Measurements from ENCODE around the gene COL27A1.

The COL27A1 gene

DNA sequence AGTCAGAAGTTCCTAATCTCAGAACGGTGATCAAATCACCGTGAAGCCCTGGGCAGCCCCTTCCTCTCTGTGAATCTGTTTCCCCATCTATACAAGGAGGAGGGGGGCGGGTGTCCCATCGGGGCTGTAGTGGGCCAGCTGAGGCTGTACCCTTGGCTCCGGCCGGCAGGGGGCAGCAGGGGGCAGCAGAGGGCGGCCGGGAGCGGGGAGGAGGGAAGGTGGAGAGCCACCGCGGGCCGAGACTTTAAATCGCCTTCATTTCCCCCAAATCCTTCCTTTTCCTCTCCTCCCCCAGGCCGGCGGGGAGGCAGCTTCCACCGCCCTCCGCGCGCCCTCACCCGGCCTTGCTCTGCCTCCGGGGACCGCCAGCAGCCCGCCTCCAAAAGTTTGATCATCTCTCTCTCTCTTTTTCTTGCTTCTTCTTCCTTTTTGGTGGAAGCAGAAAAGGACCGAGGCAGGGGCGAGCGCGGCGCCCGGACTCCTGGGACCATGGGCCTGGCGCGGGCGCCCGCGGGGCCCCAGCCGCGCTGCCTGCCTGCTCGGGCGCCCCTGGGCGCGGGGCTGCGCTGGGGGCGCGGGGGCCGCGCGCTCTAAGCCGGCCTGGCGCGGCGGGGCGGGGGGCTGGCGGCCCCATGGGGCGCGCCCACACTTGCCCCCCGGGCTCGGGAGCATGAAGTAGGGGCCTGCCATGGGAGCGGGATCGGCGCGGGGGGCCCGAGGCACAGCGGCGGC lies at the start of gene COL27A1:
TSS of gene COL27A1 (plus strand) at position 275 of the 732 bp plus-strand sequence. CDS start at position 689, 414 bp downstream.
- no peak for DNase-seq

DNA sequence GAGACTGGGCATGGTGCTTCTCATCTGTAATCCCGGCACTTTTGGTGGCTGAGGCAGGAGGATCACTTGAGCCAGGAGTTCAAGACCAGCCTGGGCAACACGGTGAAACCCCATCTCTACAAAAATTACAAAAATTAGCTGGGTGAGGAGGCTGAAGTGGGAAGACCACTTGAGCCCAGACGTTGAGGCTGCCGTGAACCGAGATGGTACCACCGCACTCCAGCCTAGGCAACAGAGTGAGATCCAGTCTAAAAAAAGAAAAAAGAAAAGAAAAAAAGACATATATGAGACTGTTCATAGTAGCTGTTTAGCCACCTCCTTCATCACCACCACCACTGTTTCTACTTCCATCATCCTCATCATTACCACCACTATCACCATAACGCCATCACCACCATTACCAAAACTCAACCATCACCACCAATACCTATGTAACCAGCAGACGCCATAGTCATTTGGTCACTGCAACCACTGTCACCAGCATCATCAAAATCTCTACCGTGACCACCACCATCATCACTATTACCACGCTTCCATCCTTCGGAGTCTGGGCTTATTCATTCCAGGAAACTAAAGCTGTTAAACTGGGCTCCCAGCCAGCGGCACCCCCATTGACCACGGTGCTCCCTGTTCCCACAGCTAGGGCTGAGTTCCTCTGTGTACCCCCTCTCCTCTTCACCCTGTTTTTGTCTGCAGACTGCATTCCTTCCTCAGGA lies 47.9 kb upstream of the COL27A1 start:
- no peak for DNase-seq

DNA sequence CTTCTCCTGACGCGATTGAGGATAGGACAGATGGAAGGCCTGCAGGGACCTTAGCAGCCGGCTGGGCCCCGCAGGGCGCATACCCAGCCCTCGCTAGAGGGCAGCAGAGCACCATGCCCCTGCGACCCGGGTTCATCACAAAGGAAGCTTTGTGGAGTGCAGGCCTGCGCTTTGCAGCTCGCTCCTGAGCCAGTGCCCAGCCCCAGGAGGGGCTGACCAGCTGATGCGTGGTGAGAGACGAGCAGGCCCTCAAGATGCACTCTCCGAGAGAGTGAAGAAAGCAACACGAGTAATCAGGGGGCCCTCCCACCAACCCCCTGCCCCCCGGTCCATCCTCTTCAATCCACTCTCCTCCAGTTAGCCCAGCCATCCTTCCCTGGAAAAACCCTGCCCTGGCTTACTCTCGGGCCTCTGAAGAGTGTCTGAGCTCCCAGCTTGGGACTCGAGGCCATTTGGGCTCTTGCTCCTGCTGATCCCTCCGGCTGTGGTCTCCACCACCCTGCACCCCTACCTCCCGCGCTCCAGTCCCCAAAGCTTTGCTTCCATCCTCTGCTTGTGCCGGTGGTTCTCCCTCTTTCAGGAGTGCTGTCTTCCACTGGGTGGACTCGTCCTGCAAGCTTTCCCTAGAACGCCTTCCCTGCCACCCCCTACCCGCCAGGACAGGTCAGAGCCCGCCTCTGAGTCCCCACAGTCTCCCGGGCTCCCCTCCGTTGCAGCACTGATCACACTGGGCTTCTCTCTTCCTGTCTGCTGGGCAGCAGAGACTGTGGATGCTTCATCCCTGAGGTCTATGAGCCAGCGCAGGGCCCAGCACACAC lies 47.1 kb upstream of the COL27A1 start:
- no peak for DNase-seq

DNA sequence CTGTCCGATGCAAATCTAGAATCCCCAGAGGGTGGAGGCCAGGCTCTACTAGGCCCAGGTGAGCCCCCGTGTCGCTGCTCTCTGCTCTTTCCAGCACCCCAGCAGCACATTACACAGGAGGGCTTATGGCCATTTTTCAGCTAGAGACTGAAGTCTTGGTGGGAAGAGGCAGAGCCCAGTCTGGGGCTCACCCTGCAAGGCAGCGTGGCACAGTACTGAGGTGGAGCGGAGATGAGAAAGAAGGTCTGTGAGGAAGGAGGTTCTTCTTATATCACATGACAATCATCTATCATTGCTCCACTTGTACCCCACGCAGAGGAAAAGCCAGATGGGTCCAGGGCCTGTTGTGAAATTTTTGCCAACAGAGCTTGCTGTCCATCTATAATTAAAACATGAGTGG lies 46.2 kb upstream of the COL27A1 start:
- no peak for DNase-seq

DNA sequence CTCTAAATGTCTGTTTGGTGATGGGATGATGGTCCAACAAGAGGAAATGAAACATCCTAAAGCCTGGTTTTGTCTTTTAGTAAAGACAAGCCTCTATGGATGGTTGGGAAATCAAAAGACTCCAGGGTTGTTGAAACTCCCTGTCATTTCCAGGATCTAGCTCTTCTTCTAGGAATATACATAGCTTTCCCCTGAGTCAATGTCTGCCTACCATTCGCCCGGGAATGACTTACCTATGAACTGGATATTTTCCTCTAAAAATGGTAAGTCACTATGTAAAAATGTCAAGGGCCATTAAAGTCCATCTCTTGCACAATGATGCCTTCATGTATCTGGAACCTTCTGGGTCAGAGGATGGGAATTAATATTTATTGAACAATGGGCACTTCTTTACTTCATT lies 45.2 kb upstream of the COL27A1 start:
- DNase-seq: no peak

DNA sequence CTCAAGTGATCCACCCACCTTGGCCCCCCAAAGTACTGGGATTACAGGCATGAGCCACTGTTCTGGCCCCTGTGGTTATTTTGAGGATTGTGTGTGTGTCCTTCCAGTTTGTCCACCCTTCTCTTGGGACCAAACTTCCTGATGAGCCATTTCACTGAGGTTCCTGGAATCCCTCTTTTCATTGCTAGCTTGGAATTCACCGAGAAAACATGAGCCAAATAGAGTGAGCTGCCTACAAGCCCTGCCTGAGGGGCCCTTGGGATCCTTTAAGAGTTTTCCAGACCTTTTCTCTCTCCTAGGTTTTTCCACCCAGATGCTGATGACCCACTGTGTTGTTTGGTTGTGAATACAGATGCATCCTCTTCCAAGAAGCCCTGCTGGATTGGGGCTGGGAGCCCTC lies 43.0 kb upstream of the COL27A1 start:
- DNase-seq: no peak

DNA sequence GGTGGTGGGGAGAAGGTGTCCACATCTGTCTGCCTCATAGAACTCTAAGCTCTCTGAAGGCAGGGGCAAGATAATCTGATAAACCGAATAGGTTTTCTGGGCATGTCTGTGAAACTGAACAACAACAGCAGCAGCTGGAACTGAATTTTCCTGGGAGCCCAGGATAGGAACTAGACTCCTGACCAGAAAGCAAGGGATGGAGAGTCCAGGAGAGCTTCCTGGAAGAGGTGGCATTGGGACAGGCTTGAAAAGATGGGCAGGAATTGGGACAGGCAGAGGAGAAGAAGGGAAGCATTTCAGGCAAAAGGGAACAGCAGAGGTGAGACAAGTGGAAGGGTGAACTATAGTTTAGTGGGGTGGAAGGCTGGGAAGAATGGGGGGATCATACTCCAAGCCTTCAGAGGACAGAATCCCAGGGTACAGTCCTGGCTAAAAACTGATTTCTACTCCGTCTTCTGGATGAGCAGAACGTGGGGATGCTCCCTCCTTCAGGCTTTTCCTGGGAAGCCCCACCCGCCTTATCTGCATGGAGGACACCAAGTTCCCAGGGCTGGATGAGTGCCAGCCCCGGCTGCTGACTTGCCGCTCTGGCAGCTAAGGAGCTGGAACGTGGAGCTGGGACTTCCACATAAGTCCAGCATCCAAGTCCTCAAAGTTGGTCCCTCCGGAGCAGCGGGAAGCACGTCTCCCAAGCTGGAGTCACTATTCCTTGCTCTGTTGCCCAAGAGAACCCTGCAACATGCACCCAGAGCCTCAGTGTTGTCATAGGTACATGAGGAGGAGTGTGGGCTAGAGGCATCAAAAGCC lies 42.4 kb upstream of the COL27A1 start:
- no peak for DNase-seq

DNA sequence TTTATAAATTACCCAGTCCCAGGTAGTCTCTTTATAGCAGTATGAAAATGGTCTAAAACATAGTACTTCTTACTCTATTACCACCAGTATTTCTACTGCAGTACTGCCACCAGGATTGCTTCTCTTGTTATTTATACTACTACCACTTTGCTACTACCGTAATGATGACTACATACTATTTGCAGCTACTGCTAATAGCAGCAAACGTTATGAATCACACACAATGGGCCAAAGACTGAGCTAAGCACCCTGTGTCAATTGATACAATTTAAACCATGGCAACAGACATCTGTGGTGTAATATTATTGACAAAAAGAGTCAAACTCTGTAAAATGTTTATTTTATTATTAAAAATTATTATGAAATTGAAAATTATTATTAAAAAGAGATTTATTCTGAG lies 41.0 kb upstream of the COL27A1 start:
- no peak for DNase-seq

DNA sequence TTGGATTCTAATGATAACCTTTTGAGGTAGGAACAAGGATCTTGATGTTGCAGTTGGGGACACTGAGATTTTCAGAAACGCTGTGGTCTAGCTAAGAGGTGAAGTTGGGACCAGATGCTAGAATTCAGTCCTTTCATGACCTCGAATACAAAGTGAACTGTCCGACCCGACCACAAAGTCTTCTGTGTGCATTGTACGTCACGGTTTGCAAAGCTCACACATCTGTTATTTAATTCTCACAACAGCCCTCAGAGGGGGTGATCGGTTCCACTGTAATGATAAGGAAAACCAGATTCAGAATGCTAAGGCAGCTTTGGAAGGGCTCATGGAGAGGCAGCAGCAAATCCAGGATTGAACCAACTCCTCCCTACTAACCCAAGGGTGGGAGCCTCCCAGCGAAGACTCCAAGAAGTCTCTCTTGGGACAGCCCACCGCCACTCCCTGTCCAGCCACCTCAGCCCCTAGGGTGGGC lies 39.6 kb upstream of the COL27A1 start:
- DNase-seq: no peak

DNA sequence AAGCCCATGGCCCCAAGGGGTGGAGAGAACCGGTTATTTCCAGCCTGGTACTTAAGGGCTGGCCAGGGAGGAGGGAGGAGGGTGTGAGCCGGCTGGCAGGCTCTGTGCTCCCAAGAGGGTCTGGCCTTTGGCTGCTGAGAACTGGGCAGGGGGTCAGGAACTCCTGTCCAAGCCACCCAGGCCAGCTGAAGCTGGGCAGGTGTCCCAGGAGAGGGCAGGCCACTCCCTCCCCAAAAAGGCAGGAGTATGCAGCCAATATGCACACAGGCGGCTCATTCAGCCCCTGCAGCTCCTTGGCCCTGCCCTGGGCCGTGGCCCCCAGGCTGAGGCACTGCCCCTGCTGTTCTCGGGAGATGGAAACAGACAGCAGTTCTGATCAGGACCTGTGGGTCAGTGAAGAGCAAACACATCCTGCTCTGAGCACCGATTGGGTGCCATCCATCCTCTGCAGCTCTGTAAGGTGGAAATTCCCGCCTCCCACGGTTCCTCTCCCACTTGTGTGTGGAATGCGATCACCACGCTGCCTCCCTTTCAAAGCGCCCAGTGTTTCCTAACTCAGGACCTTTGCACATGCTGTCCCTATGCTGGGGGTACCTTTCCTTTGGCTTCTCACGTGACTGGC lies 39.1 kb upstream of the COL27A1 start:
- no peak for DNase-seq

DNA sequence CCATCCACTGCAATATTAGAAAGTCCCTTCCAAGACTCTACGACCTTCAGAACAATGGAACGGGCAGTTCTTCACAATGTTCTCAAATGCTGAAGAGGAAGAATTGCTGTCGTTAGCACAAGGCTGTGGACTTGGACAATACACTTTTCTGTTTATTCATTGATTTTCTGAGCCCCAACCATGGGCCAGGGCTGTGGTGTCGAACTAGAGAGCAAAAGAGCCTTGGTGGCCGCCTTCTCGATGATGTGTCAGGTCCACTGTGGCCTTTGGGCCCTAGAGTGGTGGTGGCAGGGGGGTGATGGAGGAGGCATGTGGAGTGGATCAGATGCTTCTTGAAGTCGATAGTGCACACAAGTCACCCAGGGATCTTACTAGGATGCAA lies 37.7 kb upstream of the COL27A1 start:
- no peak for DNase-seq

DNA sequence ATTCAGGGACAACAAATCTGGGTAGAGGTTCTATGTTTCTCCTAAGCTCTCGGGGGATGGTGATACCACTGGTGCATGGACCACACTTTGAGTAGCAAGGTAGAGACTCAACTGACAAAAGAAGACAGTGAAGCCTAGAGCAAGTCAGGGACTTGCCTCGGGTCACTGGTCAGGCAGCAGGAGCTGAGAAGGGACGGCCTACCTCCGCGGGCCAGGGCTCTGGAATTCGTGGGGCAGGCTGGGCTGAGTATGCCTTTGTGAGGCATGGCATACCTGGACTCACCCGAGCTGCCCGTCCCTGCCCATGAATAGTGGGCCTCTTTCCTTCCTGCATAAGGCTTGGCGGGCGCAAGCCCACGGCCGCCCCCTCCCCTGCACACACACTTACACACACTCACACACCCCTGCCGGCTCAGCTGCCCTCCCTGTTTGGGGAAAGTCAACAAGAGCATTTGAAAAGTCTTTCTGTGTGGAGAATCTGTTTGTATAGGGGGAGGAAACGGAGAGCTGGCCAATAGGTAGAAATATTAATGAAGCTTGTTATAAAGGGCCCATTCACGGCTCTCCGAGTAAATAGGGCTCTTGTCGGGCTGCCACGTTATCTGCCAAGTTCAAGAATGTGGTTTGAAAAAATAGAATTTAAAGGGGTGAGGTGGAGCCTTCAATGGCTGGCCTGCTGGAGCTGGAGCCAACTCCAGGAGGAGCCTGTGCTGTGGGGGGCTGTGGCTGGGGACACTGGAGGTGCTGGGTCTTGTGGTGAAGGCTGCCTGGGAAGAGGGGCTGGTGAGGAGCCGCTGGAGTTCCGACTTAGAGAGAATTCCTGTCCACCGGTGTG lies 37.1 kb upstream of the COL27A1 start:
- no peak for DNase-seq

DNA sequence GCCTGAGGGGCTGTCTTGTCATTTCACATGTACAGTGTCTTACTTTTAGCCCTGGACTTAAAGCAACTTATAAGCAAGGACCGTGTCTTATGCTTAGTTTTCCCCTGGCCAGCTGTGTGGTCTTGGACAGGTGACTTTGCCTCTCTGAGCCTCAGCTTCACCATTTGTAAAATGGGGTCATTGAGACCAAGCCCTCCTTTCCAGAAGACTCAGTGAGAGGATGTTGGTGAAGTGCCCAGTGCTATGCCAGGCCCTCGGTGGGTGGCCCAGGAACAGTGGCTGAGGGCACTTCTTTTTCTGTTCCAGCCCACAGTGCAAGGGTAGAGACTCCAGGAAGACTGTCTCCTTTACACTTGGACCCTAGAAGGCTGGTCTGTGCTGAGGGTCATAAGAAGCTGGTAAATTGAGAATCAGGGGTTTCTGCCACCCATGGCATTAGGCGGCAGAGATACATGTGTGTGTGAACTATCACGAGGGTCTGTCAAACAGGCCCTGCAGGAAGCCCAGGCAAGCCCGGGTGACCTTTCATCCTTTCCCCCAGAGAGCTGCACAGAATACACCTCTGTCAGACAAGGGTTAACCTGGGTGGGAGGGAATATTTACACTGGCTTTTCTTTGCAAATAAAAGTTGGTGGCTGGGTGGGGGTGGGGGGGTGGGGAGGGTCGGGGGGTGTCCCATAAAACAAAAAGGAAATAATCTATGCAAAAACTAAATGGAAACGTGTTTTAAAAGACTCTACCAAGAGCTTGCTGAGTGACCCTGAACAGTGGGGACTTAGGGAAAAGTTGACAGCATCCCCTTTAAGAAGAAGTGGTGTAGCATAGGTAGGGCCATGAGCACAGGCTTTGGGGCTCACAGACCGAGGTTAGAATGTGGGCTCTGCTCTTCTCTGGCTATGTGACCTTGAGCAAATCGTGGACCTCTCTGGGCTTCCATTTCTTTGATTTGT lies 35.8 kb upstream of the COL27A1 start:
- no peak for DNase-seq

DNA sequence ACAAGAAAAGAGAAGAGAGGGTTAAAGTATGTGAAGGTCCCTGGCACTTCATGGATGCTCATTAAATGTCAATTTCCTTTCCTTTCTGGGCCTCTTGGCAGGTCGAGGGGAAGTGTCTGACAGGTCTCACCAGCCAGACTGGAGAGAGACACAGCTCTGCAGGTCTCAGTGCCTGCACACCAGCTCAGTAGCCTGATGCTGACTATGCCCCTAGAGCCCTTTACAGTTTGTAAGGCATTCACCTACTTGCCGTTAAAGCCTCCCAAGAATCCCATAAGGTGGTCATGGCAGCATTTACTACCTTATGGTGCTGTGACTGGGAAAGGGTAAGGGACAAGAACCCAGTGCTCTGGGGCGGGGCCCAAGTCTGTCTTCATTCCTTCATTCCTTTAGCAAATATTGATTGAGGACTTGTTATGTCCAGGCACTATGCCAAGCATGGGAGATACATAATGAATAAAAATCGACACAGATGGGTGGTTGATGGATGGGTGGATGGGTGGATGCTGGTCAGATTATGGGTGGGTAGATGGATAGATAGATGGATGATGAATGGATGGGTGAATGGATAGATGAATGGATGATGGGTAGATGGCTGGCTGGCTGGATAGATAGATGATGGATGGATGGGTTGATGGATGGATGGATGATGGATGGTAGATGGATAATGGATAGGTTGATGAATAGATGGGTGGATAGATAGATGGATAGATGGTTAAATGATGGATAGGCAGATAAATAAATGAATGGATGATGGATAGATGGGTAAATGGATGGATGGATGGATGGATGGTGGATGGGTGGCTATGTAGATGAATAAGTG lies 34.9 kb upstream of the COL27A1 start:
- no peak for DNase-seq

DNA sequence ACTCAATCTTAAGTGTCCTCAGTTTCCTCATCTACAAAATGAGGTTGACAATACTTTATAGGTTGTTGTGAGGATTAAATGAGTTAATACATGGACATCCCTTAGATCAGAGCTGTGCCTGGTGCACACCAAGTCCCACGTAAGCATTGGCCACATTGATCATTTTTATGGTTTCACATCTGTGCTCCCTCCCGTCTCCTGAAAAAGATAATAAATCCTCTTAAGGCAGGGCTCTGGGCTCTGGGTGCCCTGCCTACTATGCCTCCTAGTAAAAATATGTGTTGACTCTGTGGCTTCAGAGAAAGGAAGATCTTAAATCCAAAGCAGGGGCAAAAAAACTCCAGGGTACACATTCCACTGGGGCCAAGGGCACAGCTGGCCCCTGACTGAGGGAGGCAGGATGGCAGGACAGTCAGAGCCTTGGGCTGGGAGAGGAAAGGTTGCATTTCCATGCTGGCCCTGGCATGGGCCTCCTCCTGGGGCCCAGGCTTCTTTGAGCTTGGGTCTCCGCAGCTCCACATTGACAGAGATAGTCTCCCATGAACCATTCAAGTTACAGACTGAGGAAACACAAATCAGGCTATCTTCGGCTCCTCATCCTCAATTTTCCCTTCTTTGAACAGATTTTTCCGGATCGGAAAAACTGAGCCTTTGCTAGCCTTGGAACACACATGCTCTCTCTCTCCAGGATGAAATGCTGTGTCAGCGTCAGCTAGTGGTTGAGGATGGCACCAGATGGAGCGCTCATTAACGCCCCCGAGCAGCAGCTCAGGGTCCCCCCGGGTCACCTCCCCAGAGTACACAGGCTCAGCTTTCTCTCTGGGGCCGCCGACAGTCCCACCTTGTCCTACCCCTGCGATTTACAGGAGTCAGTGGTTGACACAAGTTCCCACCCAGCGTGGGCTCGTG lies 33.9 kb upstream of the COL27A1 start:
- DNase-seq: no peak

DNA sequence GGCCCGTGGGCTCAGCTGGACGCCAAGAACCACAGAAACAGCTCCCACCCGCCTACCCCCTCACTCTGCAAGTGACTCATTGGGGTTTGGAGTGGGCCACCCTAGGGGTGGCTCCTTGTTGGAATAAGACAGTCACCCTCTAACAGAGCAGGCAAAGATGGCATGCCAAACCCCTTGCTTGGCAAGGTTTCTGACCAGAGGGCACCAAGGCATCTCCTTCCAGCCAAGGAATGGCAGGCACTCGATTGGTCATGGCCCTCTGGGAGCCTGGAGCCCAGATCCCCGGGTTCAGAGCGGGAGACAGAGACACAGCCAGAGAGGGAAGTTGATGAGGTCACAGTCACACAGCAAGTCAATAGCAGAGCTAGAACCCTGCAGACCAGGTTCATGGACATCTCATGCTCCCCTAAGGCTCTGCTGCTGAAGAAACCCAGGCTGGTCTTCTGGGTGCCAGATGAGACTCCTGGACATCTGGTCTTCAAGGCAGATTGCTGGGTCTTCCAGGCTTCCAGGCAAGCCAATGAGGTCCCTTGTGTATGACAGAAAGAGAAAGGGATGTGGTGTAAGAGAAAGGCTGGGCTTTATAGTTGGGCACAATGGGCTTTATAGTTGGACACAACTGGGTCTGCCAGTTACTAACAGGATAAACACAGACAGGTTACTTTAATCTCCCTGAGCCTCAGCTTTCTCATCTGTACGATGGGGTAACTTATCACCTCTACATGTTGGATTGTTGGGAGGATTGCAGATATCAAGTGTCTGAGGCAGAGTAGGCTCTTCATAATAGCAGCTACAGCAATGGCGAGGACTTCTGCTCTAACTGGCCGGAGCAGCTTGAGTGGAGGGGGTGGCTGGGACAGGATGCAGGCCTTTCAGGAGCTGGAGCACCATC lies 33.0 kb upstream of the COL27A1 start:
- no peak for DNase-seq

Data from SIG-M5 (cell line).